Measurements from ENCODE around the gene TARS1.

The TARS1 gene

GRCh38 chr5:33479311-33479710 is 38.5 kb downstream of the TARS1 start:
- no peak for TF ChIP-seq CEBPB (IDR thresholded peaks at IDR 0.05)
- no peak for TF ChIP-seq TEAD4 (IDR thresholded peaks at IDR 0.05)

GRCh38 chr5:33480876-33481275 is 40.1 kb downstream of the TARS1 start:
- TF ChIP-seq TAF1 (IDR thresholded peaks at IDR 0.05; ENCODE audit: low read depth) (no peak), YY1 (IDR thresholded peaks at IDR 0.05; ENCODE audit: low read depth) (no peak), USF1 (IDR thresholded peaks at IDR 0.05) (no peak), CEBPB (IDR thresholded peaks at IDR 0.05) (no peak), RAD21 (IDR thresholded peaks at IDR 0.05; ENCODE audit: low read depth) (no peak), REST (IDR thresholded peaks at IDR 0.05; ENCODE audit: low read depth) (no peak), TCF12 (IDR thresholded peaks at IDR 0.05; ENCODE audit: low read depth) (no peak)

GRCh38 chr5:33482335-33482734 is 41.6 kb downstream of the TARS1 start:
- TF ChIP-seq TAF1 (IDR thresholded peaks at IDR 0.05; ENCODE audit: low read depth) (no peak), TCF12 (IDR thresholded peaks at IDR 0.05; ENCODE audit: low read depth) (no peak), EGR1 (IDR thresholded peaks at IDR 0.05) (no peak), TEAD4 (IDR thresholded peaks at IDR 0.05) (no peak), CEBPB (IDR thresholded peaks at IDR 0.05) (no peak), YY1 (IDR thresholded peaks at IDR 0.05; ENCODE audit: low read depth) (no peak)

GRCh38 chr5:33487236-33487635 is 46.5 kb downstream of the TARS1 start:
- no peak for TF ChIP-seq RAD21 (IDR thresholded peaks at IDR 0.05; ENCODE audit: low read depth)
- no peak for TF ChIP-seq USF1 (IDR thresholded peaks at IDR 0.05)
- no peak for TF ChIP-seq TEAD4 (IDR thresholded peaks at IDR 0.05)
- TF ChIP-seq TCF12 (IDR thresholded peaks at IDR 0.05; ENCODE audit: low read depth), result no peak
- no peak for TF ChIP-seq REST (IDR thresholded peaks at IDR 0.05; ENCODE audit: low read depth)
- no peak for TF ChIP-seq CEBPB (IDR thresholded peaks at IDR 0.05)
- TF ChIP-seq YY1 (IDR thresholded peaks at IDR 0.05; ENCODE audit: low read depth), result no peak
- no peak for TF ChIP-seq ZBTB7A (IDR thresholded peaks at IDR 0.05; ENCODE audit: low read depth)

GRCh38 chr5:33488558-33489355 is 48.0 kb downstream of the TARS1 start:
- TF ChIP-seq FOXM1 (IDR thresholded peaks at IDR 0.05; ENCODE audit: borderline replicate concordance, low read depth) (no peak), MAX (IDR thresholded peaks at IDR 0.05) (no peak), TEAD4 (IDR thresholded peaks at IDR 0.05) (no peak), USF1 (IDR thresholded peaks at IDR 0.05) (no peak), RAD21 (IDR thresholded peaks at IDR 0.05; ENCODE audit: low read depth) (no peak), CREB1 (IDR thresholded peaks at IDR 0.05; ENCODE audit: low read depth) (no peak), CEBPB (IDR thresholded peaks at IDR 0.05) (no peak), REST (IDR thresholded peaks at IDR 0.05; ENCODE audit: low read depth) (no peak), EGR1 (IDR thresholded peaks at IDR 0.05) (no peak), TAF1 (IDR thresholded peaks at IDR 0.05; ENCODE audit: low read depth) (no peak), ZBTB7A (IDR thresholded peaks at IDR 0.05; ENCODE audit: low read depth) (no peak), YY1 (IDR thresholded peaks at IDR 0.05; ENCODE audit: low read depth) (no peak), NFIC (IDR thresholded peaks at IDR 0.05) (no peak), TCF12 (IDR thresholded peaks at IDR 0.05; ENCODE audit: low read depth) (no peak), EP300 (IDR thresholded peaks at IDR 0.05; ENCODE audit: borderline replicate concordance) (no peak)
